GM12892 (cell line): ENCODE measurements around the gene RNU4-1.
"Not testable (repeated sequence)": the region's sequence is repeated elsewhere in the genome, so short reads cannot be mapped to it uniquely, and the experiment has no call there.

ENCODE experiments used
- DNase-seq: peaks from one replicate; pipeline ENCODE4 v3.0.0; 2011; ENCODE audit not compliant: insufficient read length
- FAIRE-seq: peaks from 2 replicates; lab custom pipeline; 2011; peaks lifted over from hg19 to GRCh38; lab: Jason Lieb, UNC
- POLR2A ChIP-seq: IDR thresholded peaks from 2 replicates; pipeline ENCODE4 v1.6.1; 2011; ENCODE audit warnings: low read depth, low read length, control low read depth
- POLR2AphosphoS5 ChIP-seq: IDR thresholded peaks from 2 replicates; pipeline ENCODE4 v1.6.1; 2011; ENCODE audit warnings: low read depth, low read length, control low read depth
- TAF1 ChIP-seq: IDR thresholded peaks from 2 replicates; pipeline ENCODE4 v1.6.1; 2011; ENCODE audit warnings: low read depth, mild to moderate bottlenecking, control low read depth, low read length, borderline replicate concordance

RNU4-1 gene

GRCh38 chr12:120262852-120263747 is 29.9 kb downstream of the RNU4-1 start:
- no peak for TF ChIP-seq POLR2A
- no peak for TF ChIP-seq POLR2AphosphoS5
- TF ChIP-seq TAF1 = no peak
- DNase-seq (no peak), FAIRE-seq (no peak)

GRCh38 chr12:120261951-120262851 is 30.8 kb downstream of the RNU4-1 start:
- FAIRE-seq (no peak), DNase-seq (no peak)
- TF ChIP-seq POLR2A (no peak), TAF1 (no peak), POLR2AphosphoS5 (no peak)

- TF ChIP-seq TAF1 (no peak), POLR2AphosphoS5 (no peak), POLR2A (no peak)
- DNase-seq (no peak), FAIRE-seq (no peak)
Observed at GRCh38 chr12:120260607-120261006, 32.4 kb downstream of the RNU4-1 start.

GRCh38 chr12:120259418-120260202 is 33.4 kb downstream of the RNU4-1 start:
- FAIRE-seq (no peak), DNase-seq (no peak)
- TF ChIP-seq POLR2A = no peak

- FAIRE-seq (no peak), DNase-seq (no peak)
- no peak for TF ChIP-seq POLR2AphosphoS5
- no peak for TF ChIP-seq POLR2A
- TF ChIP-seq TAF1 = no peak
Observed at GRCh38 chr12:120258323-120258896, 34.6 kb downstream of the RNU4-1 start.

- DNase-seq (no peak), FAIRE-seq (no peak)
- TF ChIP-seq POLR2AphosphoS5 (no peak), POLR2A (no peak), TAF1 (no peak)
Observed at GRCh38 chr12:120257041-120257821, 35.8 kb downstream of the RNU4-1 start.

- FAIRE-seq (no peak), DNase-seq (no peak)
- TF ChIP-seq TAF1 (no peak), POLR2A (no peak), POLR2AphosphoS5 (no peak)
Observed at GRCh38 chr12:120254809-120255208, 38.2 kb downstream of the RNU4-1 start.

- not testable (repeated sequence) for FAIRE-seq, DNase-seq
Observed at GRCh38 chr12:120253313-120253712, 39.7 kb downstream of the RNU4-1 start.

GRCh38 chr12:120252071-120252906 is 40.7 kb downstream of the RNU4-1 start:
- DNase-seq (no peak), FAIRE-seq (no peak)
- no peak for TF ChIP-seq POLR2AphosphoS5
- no peak for TF ChIP-seq POLR2A
- TF ChIP-seq TAF1 = no peak

GRCh38 chr12:120251364-120252070 is 41.5 kb downstream of the RNU4-1 start:
- not testable (repeated sequence) for DNase-seq, FAIRE-seq
